Adrenal gland (tissue), 12 donors: ENCODE measurements around the gene LARP1B. TPM values are rescaled to one million over a fixed set of nuclear protein-coding genes. Genes with fewer than 3 reads are reported as not detected.

Source experiments
- DNase-seq, 7 donors: peaks; one replicate each; pipeline ENCODE4 v3.0.0-alpha.2; 2019 to 2020
- H3K27ac ChIP-seq, 5 donors: fragments of 200-600 bp; sonication (generic) in 4 of 5; 1 replicate in 3 of 5; 2 replicates in 2 of 5; pipeline versions ENCODE4 v1.5.1 to v1.8.0; 2016 to 2020; ENCODE audit warnings: mild to moderate bottlenecking in 1 of 5
- H3K27me3 ChIP-seq: fragments of 200-600 bp; 2 replicates; pipeline ENCODE4 v1.8.0; 2021
- H3K36me3 ChIP-seq, 2 donors: fragments of 200-600 bp; replicated peaks in 1 of 2; 1 replicate in 1 of 2; 2 replicates in 1 of 2; pipeline versions ENCODE4 v1.5.1 to v1.8.0; 2018 to 2022
- H3K4me1 ChIP-seq, 2 donors: fragments of 200-600 bp; replicated peaks in 1 of 2; 1 replicate in 1 of 2; 2 replicates in 1 of 2; pipeline versions ENCODE4 v1.5.1 to v1.8.0; 2018 to 2021
- H3K4me3 ChIP-seq, 4 donors: fragments of 200-600 bp; sonication (generic) in 3 of 4; one replicate each; pipeline ENCODE4 v1.5.1; 2016 to 2018
- H3K9me3 ChIP-seq, 3 donors: fragments of 200-600 bp; sonication (generic) in 1 of 3; replicated peaks in 1 of 3; 1 replicate in 2 of 3; 2 replicates in 1 of 3; pipeline versions ENCODE4 v1.5.1 to v1.8.0; 2016 to 2021
- CTCF ChIP-seq, 6 experiments: fragments of 450-650 bp in 4 of 6; fragments of 200-600 bp in 2 of 6; sonication (generic) in 1 of 6; IDR thresholded peaks; 1 replicate in 5 of 6; 2 replicates in 1 of 6; pipeline versions ENCODE4 v1.5.1 to v1.8.0; 2016 to 2021; ENCODE audit warnings: antibody characterized with exemption in 6 of 6, mild to moderate bottlenecking in 2 of 6, moderate library complexity in 1 of 6
- POLR2A ChIP-seq, 2 donors: fragments of 450-650 bp; IDR thresholded peaks; one replicate each; pipeline ENCODE4 v1.6.1; 2017; ENCODE audit warnings: antibody characterized with exemption in 2 of 2, mild to moderate bottlenecking in 2 of 2, moderate library complexity in 1 of 2
- WGBS, 4 donors: extraction: QIAGEN DNeasy Blood & Tissue Kit in 2 of 4; methylation state at CpG; one replicate each; pipeline versions ENCODE4 v1.1.5 to v1.1.7; 2013 to 2017; 5-methylcytosine and 5-hydroxymethylcytosine counted together
- intact Hi-C, 2 donors: fragments of 100-400 bp; cut with DNase I; formaldehyde crosslinking; loops; one replicate each; pipeline versions ENCODE4 v1.14.1 to v1.15.0; 2022 to 2023
- polyA plus RNA-seq, 3 donors: library from polyadenylated mRNA; stranded (reverse); fragments of 200-250 nt in 2 of 3; fragments of 350-450 nt in 1 of 3; fragmentation: Illumina TruSeq in 1 of 3; extraction: RNeasy Lipid Tissue Mini Kit (QIAGEN cat#74804) in 1 of 3; gene quantifications; one replicate each; pipeline ENCODE4 v1.2.3, GENCODE V29; 2013 to 2014
- total RNA-seq, 9 donors: library from RNA; depleted of rRNA in 4 of 9; stranded (reverse); fragments of >200 nt in 4 of 9; fragments of 120-200 nt in 1 of 9; fragmentation: NEBNext Ultra II Directional in 1 of 9; extraction: Animal tissue kit (Norgen Biotek cat#: 25700) in 1 of 9; gene quantifications; one replicate each; pipeline versions ENCODE4 v1.1.0 to v1.2.4, GENCODE V29; 2013 to 2023
- donor health status: healthy with polysubstance abuse.
- donor health status: Bipolar disorder and iron deficiency.
- donor health status: DM: yes; HTN: yes; CAD: no.
- donor health status: DM: no; HTN: no; CAD: no.
- donor health status: DM: no; HTN: no; CAD: no.
- donor health status: DM: yes; HTN: yes; CAD: no.

Gene LARP1B
- total and polyA plus RNA-seq, 12 donors: 5.0 to 27.7 (median 12.3) TPM

- H3K4me3 ChIP-seq: no peak overlapping the region
- no peak for TF ChIP-seq CTCF (IDR thresholded peaks at IDR 0.05)
- TF ChIP-seq POLR2A (IDR thresholded peaks at IDR 0.05): no peak
- H3K4me1 ChIP-seq: peaks cover 0 to 4% of the 10 kb centered on the region in 2 donors
- intact Hi-C loops: no loop called here
- no peaks in the 10 kb centered on the region for H3K27me3 ChIP-seq
- DNase-seq: no peak
- 82 to 95% (median 84%) methylated on average over 2 of the region's 2 CpGs for WGBS, 4 donors
- no peaks in the 10 kb centered on the region for H3K9me3 ChIP-seq
- H3K36me3 ChIP-seq: no peaks in the 10 kb centered on the region
- H3K27ac ChIP-seq: no peak overlapping the region
Measured at GRCh38 chr4:128159967-128160366, 98.9 kb downstream of the LARP1B start.

GRCh38 chr4:128161138-128161537, 100.0 kb downstream of the LARP1B start:
- TF ChIP-seq POLR2A (IDR thresholded peaks at IDR 0.05): no peak
- TF ChIP-seq CTCF (IDR thresholded peaks at IDR 0.05): no peak
- Histone ChIP-seq H3K4me3 (no peak overlapping the region), H3K27ac (no peak overlapping the region), H3K4me1 (peaks cover 0 to 4% of the 10 kb centered on the region in 2 donors), H3K27me3 (no peaks in the 10 kb centered on the region), H3K9me3 (no peaks in the 10 kb centered on the region), H3K36me3 (no peaks in the 10 kb centered on the region)
- DNase-seq: no peak
- 76 to 92% (median 81%) methylated on average over 1 of the region's 1 CpG for WGBS, 4 donors
- intact Hi-C loops: no loop called here

GRCh38 chr4:128162434-128162833, 101.3 kb downstream of the LARP1B start:
- H3K27me3 ChIP-seq: no peaks in the 10 kb centered on the region
- H3K9me3 ChIP-seq: no peaks in the 10 kb centered on the region
- TF ChIP-seq POLR2A (IDR thresholded peaks at IDR 0.05) (no peak), CTCF (IDR thresholded peaks at IDR 0.05) (no peak)
- no peak overlapping the region for H3K27ac ChIP-seq
- peaks cover 0 to 4% of the 10 kb centered on the region in 2 donors for H3K4me1 ChIP-seq
- no peaks in the 10 kb centered on the region for H3K36me3 ChIP-seq
- intact Hi-C loops: no loop called here
- no peak for DNase-seq
- WGBS, 4 donors: 94 to 100% (median 97%) methylated on average over 1 of the region's 1 CpG
- H3K4me3 ChIP-seq: no peak overlapping the region

- DNase-seq: no peak
- Histone ChIP-seq H3K9me3 (no peaks in the 10 kb centered on the region), H3K27ac (no peak overlapping the region), H3K4me3 (no peak overlapping the region), H3K27me3 (no peaks in the 10 kb centered on the region), H3K4me1 (peaks cover 0 to 4% of the 10 kb centered on the region in 2 donors), H3K36me3 (no peaks in the 10 kb centered on the region)
- no peak for TF ChIP-seq CTCF (IDR thresholded peaks at IDR 0.05)
- no peak for TF ChIP-seq POLR2A (IDR thresholded peaks at IDR 0.05)
- intact Hi-C loops: no loop called here
- WGBS, 4 donors: 53 to 63% (median 58%) methylated on average over 4 of the region's 4 CpGs
Measured at GRCh38 chr4:128163177-128164117, 102.3 kb downstream of the LARP1B start.
